GM18909 (cell line): ENCODE measurements around the gene ELF1.

Source experiments
- ATAC-seq: cut with Tn5 transposase; IDR thresholded peaks from one replicate; pipeline ENCODE4 v1.9.1; 2021; ENCODE audit warnings: mild to moderate bottlenecking; ENCODE audit not compliant: unreplicated experiment, poor library complexity

ELF1 gene

DNA sequence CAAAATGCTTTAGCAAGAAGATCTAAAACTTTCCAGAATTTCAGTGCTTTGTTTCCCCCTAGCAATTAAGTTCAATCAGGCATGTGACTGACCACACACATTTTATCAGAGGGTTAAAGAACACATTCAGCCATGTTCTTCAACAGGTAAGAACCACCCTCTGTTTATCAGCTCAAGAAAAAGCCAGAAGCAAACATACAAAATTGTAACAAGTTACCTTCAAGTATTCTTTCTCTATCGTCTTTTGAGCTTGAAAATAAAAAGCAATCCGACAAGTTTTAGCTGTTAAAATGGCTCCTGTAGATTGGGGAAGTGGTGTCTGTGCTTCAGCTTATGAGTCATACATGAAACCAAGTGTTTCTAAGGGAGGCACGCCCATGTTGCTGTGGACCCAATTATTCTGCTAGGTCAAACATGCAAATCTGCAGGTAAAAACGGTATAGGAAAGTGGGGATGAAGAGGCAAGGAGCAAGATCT is at the start of gene ELF1:
Gene ELF1 (minus strand): TSS at position 306 of the 477 bp plus-strand sequence. CDS start 37,262 bp downstream, outside the sequence.
- peak; percentile 93 for ATAC-seq

DNA sequence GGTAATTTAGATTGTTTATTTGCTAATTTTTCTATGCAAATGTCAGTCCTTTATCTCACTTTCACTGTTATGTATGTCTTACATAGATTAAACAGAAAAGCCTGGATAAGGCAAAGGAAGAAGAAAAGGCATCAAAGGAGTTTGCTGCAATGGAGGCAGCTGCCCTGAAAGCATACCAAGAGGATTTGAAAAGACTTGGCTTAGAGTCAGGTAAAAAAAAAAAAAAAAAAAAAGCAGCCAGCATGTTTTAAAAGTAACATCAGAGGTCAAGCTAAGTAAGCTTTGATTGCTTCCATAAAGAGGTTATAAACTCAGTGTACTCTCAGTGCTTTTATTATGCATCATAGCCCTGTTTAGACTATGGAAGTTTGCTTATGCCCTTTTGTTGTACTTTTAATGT is 46.0 kb upstream of the ELF1 start:
- ATAC-seq: no peak

DNA sequence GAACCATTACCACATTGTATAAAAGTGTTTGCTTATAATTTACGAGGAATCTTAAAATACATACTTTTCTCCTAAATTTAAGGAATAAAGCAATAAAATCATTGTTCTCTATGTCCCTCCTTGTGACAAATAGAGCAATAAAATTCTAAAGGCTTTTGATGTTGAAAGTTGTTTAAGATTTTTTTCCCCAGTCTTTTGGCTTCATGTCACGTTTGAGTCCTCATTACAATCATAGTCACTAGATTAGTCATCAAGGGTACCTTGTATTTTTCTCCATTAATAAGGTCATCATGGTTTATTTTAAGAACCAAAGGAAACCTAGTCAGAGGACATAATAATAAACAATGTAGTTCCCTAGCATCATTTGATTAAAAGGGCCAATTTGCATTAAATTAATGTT is 45.4 kb upstream of the ELF1 start:
- ATAC-seq: no peak

DNA sequence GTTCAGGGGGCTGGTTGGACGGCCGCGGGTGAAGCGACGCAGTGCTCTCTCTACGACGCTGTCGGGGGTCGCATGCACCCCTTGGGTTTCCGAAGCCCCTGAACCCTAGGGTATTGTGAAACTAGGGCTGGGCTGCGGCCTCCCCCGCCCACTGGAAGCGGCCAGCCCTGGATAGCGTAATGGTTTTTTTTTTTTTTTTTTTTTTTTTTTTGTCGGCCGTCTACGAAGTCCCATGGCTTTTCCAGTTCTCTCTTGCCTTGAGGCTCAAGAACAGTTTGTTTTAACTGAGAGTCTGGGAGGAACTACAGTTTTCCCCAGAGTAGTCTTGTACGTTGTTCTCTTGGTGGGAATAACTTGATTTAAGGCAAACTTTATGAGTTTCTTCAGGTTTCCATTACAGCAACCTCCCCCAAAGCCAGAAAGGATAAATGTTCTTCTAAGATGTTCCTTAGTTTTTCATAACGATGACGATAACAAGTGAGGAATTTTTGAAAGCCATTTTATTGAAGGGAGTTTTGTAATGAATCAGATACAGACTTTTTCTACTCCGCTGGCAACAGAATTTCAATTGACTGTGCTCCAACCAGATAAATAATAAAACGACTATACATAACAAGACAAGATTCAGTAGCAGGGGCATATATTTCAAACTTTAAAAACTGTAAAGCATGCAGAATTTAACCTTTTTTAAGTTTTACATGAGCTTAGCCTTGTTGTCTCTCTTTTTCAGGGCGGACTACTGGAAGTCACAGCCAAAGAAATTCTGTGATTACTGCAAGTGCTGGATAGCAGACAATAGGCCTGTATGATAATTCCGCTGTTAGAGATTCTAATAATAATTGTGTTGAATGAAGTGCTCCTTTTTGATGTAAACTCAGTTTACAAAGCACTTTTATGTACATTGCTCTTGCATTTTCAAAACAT is 43.1 kb upstream of the ELF1 start:
- peak; percentile 34 for ATAC-seq

DNA sequence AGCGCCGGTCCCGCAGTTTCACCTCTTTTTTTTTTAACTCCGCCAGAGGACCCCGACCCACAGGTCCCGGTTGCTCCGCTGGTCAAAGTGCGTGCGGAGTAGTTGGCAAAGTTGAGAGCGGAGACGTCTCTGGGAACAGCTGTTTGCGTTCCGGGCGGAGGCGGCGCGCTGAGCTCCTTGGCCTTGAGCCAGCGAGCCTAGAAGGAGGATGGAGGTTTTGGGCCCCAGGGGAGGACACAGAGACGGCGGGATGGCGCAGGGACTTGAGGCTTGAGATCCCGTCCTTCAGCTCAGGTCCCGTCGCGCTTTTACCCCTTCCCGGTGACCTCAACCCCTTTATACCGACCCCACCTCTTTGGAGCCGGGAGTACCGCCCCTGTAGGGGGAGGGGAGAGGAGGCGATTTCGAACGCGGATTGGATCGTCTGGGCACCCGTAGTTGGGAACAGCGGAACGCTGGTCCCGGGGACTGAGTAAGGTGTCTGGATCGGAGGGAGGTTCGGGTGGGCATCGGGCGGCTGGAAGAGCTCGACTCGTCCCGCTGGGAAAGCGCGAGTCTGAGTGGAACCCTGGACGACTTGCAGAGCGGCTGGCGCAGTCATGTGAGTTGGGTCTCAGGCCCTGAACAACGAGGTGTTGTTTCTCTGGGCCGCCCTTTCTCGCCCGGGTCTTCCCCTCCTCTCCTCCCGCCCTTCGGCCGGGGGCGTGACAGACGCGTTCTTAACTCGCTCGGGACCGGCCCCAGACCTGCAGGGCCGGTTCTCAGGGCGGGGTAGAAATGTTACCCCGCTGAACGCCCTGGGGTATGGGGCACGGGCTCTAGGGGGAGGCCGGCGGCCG is 42.2 kb upstream of the ELF1 start, which contains the start of gene WBP4:
Gene WBP4 (plus strand): TSS at position 435 of the 839 bp plus-strand sequence. CDS start 165 bp downstream, at position 600.
- ATAC-seq: peak; percentile 74

DNA sequence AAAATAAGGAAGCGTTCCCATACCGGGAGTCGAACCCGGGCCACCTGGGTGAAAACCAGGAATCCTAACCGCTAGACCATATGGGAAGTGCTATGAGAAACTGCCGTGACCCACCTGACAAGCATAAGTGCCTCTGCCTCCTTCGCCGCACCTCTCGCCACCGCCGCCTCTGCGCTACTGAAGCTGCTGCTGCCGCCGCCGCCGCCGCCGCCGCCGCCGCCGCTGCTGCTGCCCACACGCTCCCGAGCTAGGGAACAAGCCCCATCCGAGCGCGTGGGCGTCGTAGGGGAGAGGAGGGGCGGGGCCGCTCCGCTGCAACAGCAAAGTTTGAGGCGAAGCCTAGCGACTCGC is 41.6 kb upstream of the ELF1 start:
- peak; percentile 31 for ATAC-seq

DNA sequence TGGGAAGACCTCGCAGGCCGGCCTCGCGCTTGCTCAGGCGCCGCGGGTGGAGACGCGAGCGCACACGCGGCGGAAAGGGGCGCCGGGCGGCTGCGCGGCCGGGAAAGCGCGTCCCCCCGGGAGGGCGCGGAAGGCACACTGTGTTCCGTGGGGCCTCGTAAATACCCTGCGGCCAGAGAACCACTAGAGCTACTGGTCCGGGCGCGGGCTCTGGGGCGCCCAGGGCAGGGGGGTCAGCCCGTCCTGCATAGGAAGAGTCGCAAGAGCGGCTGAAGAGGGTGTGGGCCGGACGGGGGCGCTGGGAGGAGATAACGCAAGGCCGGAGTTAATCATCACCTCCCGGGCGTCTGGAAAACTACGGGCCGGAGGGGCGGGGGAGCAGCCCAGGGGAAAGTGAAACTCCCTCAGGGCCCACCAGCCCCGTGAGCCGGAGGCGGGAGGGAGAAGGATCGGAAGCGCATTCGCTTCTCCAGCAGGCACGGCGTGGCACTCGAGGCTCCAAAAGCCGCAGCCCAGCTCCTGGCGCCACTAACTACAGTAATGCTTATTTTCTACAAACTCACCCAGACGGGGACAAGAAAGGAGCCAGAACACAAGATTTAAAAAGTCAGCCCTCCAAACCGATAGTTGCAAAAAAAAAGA is 41.1 kb upstream of the ELF1 start:
- ATAC-seq: peak; percentile 57

DNA sequence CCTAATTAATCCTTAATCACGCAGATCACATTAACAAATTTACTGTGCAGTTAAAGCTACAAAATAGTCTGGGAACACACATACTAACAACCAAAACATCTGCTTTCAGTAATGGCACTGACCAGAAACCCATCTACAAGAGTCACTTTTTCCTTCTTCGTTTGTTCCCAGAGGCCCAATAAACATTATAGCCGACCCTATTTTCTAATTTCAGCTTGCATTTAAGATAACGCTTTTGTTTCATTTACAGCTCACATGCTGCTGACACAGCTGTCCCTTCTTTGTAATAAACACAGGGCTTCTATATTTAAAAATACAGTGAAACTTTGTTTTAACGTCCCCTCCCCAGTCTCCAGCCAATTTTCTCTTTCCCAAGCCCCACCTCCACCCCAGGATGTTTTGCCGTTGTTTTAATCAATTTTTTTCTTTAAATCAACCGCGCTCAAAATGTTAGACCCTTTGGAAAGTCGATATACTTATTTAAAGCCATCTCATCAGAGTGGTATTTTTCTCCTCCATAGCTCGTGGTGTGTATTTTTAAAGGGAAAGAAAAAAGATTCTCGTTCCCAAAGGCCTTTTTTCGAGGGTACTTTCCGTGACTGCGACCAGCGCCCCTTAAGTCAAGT is 40.5 kb upstream of the ELF1 start:
- no peak for ATAC-seq

DNA sequence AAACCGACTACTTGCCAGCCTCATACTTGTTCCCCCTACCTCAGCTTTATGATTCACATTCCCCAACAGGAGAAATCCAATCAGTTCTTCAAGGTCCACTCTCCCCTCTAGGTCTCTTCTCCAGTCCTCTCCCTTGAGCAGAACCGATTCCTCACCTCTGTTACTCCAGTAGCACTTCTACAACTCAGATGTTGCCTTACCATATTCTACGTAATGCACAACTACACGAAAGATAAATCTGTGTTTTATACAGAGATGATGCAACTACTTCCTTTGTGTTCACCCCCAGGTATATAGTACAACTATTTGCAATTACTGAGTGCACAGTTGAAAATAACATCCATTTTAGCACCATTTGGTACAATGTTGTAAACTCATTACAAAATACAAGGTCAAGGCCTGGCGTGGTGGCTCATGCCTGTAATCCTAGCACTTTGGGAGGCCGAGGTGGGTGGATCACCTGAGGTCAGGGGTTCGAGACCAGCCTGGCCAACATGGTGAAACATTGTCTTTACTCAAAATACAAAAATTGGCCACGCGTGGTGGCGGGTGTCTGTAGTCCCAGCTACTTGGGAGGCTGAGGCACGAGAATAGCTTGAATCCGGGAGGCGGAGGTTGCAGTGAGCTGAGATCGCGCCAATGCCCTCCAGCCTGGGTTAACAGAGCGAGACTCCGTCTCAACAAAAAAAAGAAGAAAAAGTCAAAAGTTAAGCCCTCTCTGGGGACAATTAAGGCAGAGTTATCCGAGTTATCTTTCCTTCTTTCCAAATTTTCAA is 39.4 kb upstream of the ELF1 start:
- no peak for ATAC-seq

DNA sequence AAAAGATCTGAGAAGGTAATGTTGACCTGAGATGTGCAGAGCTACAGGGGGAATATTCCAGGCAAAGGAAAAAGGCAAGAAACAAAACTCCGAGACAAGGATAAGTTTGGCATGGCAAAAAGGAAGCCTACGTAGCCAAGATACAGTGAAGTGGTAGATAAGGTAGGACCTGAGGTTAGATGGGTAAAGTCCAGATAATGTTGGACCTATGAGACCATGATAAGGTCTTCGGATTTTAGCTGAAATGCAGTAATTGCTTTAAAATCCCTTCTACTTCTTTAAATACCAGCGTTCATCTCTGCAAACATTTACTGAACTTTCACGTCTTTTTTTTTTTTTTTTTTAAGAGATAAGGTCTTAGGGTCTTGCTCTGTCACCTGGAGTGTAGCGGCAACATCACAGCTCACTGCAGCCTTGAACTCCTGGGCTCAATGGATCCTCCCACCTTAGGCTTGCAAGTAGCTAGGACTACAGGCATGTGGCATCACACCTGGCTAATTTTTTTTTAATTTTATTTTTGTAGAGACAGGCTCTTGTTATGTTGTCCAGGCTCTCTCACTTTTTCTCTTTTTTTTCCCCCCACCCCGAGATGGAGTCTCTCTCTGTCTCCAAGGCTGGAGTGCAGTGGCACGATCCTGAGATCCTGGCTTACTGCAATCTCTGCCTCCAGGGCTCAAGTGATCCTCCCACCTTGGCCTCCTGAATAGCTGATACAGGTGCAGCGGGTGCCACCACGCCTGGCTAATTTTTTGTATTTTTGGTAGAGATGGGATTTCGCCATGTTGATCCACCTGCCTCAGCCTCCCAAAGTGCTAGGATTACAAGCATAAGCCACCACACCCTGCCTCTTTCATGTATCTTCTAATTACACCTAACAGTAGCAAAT is 38.0 kb upstream of the ELF1 start:
- no peak for ATAC-seq

DNA sequence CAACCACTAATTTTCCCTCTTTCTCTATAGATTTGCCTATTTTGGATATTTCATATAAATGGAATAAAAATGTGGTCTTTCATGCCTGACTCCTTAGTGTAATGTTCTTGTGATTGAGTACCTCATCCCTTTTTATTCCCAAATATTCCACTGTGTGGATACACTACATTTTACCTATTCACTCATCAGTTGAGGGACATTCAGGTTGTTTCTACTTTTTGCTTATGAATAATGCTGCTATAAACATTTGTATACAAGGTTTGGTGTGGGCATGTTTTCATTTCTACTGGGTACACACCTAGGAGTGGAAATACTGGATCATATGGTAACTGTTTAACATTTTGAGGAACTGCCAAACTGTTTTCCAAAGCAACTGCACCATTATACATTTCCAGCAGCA is 37.1 kb upstream of the ELF1 start:
- ATAC-seq: no peak

DNA sequence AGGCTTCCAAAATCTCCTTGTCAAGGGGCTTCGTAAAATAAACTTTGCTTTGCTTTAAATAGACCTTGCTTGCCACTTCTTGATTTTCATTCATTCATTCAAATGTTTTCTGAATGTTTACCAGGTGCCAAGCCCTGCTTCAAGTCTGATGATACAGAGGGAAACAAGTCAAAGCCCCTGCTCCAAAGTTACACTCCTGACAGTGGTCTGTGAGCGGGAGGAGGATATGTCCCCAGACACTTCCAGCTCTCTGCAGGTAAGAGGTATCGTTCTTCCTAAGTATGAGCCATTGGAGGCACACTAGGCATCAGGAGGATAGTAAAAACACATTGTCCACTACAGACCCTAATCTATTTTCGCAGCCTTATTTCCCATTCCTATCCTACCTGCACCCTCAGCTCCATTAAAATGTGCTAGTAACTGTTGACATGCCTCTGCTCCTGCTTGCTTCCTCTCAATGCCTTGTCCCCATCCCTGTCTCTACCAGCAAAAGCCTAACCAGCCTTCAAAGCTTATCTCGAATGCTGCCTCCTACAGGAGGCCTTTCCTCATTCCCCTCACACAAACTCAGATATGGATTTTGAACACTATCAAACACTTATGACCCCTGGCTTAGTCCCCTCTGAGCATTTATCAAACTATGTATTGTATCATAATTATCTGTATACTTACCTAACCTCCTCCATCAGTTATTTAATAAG is 36.0 kb upstream of the ELF1 start:
- no peak for ATAC-seq

DNA sequence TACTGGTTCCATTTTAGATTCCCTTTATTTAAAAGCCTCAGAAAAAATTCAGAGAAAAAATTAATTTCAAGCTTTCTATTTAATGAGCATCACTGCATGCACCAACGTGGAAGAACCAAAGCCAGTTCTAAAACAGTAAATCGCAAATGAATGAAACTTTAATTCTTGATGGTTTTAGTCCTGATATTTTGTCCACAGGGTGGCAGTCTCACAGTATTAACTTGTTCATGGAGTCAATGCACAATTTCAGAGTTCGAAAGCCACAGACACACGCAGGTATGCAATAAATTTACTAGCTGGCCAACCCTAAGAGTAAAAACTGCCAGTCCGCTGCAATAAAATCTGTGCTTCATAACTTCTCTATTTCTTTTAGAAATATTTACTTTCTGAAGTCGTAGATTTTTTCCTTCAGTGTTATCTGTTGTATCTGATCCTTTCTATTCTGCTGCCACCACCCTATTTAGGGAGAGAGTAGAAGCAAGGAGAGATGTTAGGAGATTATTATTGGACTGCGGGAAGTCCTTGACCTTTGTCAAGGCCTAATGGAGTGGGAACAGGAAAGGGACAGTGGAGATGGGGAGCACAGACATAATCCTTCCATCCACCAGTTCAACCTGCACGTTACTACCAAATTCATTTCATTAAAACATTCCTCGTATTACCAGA is 35.2 kb upstream of the ELF1 start:
- ATAC-seq: no peak

DNA sequence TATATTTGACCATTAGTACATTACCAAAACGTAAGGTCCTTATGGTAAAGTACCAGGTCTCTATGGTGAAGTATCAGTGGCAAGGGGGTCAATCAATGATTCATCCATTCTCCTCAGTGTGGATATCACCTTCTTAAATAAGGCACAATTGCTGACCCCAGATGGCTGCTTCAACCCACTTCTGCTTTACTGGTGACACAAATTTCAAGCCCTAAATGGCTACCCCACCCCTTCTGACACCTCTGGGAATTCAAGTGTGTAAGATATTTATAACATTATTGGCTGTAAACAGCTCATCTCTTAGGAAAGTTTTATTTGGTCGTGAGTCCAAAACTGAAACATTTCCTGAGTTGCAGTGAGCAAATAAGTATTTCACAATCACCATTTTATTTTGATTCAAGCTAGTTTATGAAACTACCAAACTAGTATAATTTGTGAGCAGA is 34.3 kb upstream of the ELF1 start:
- ATAC-seq: peak; percentile 81

DNA sequence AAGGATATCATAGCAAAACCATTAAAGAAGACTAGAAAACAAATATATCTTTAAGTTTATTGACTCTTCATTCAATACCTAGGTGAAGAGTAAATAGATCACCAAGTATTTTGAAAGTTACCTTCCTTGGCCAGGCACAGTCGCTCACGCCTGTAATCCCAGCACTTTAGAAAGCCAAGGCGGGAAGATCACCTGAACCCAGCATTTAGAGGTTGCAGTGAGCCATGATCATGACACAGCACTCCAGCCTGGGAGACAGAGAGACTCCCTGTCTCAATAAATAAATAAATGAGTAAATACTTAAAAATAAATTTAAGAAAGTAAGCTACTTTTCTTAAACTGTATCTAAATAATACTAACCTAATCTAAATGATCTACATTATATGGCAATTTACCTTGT is 33.3 kb upstream of the ELF1 start:
- no peak for ATAC-seq

DNA sequence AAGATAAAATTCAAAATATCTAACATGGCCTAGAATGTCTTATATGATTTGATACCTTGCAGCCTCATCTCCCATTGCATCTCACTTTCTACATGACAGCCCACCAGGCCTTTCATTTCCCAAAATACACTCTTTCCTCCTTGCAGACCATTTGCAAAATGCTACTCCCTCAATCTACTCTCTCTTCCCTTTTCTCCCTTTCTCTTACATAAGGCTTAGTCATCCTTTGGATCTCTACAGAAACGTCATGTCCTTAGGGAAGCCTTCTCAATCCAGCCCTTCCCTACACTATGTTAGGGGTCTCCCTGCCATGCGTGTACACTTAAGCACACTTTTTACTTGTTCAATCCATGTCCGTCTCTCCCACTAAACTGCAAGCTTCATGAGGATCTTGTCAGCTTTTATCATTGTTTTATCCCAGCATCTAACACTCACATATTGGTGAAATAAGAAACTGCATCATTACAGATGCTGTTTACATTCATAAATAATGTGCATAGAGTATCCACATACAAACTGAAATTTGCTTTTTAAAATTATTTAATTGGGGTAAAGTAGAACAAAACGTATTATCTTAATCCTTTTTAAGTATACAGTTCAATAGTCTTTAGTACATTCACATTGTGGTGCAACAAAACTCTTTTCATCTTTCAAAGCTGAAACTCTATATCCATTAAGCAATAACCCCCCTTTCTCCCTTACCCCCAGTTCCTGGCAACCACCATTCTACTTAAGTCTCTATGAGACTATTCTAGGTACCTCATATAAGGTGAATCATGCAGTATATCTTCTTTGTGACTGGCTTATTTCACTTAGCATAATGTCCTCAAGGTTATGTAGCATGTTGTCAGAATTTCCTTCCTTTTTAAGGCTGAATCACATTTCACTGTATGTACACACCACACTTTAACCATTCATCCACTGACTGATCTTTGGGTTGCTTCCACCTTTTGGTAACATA is 30.6 kb upstream of the ELF1 start:
- no peak for ATAC-seq
